CD14-positive monocyte (primary cell): ENCODE data around the gene TMCC3. TPM values are rescaled to one million over a fixed set of nuclear protein-coding genes. Genes with fewer than 3 reads are reported as not detected.

Source experiments
- DNase-seq, 3 donors: peaks; one replicate each; pipeline ENCODE4 v3.0.0-alpha.2; 2011 to 2022
- H2AFZ ChIP-seq: 2 replicates; pipeline ENCODE4 v1.6.0; 2012; ENCODE audit warnings: mild to moderate bottlenecking, low read depth, low read length, inconsistent platforms; ENCODE audit not compliant: insufficient read depth, poor library complexity, severe bottlenecking
- H3K27ac ChIP-seq, 2 donors: 1 replicate in 1 of 2; 2 replicates in 1 of 2; pipeline ENCODE4 v1.5.1; 2012 to 2013; ENCODE audit warnings: low read length in 2 of 2, control low read depth in 1 of 2, inconsistent platforms in 1 of 2, low read depth in 1 of 2, mild to moderate bottlenecking in 1 of 2
- H3K27me3 ChIP-seq, 2 donors: one replicate each; pipeline versions ENCODE4 v1.6.0 to v1.6.1; 2011 to 2013; ENCODE audit warnings: low read length in 2 of 2; ENCODE audit not compliant: control insufficient read depth in 2 of 2, insufficient read depth in 2 of 2
- H3K36me3 ChIP-seq, 2 donors: replicated peaks in 1 of 2; 1 replicate in 1 of 2; 2 replicates in 1 of 2; pipeline versions ENCODE4 v1.5.1 to v1.6.1; 2012 to 2013; ENCODE audit warnings: low read length in 2 of 2, control low read depth in 1 of 2, inconsistent platforms in 1 of 2, mild to moderate bottlenecking in 1 of 2; ENCODE audit not compliant: insufficient read depth in 2 of 2, control insufficient read depth in 1 of 2
- H3K4me1 ChIP-seq, 2 donors: 1 replicate in 1 of 2; 2 replicates in 1 of 2; pipeline versions ENCODE4 v1.5.1 to v1.6.1; 2012 to 2013; ENCODE audit warnings: low read length in 2 of 2, control low read depth in 1 of 2, inconsistent platforms in 1 of 2, mild to moderate bottlenecking in 1 of 2, moderate library complexity in 1 of 2; ENCODE audit not compliant: insufficient read depth in 2 of 2, control insufficient read depth in 1 of 2
- H3K4me2 ChIP-seq: replicated peaks from 2 replicates; pipeline ENCODE3; 2012; ENCODE audit warnings: low read length, moderate library complexity, mild to moderate bottlenecking; ENCODE audit not compliant: poor library complexity, severe bottlenecking; ENCODE audit errors: extremely low read depth
- H3K4me3 ChIP-seq, 3 experiments: fragments of 200-600 bp in 1 of 3; sonication (generic) in 1 of 3; replicated peaks in 1 of 3; 1 replicate in 2 of 3; 2 replicates in 1 of 3; pipeline ENCODE4 v1.5.1; 2011 to 2013; ENCODE audit warnings: low read length in 3 of 3, mild to moderate bottlenecking in 3 of 3, control low read depth in 2 of 3, low read depth in 2 of 3, inconsistent platforms in 1 of 3, moderate library complexity in 1 of 3
- H3K79me2 ChIP-seq: 2 replicates; pipeline ENCODE4 v1.6.0; 2012; ENCODE audit warnings: mild to moderate bottlenecking, control low read depth, inconsistent platforms, low read length, moderate library complexity; ENCODE audit not compliant: insufficient read depth
- H3K9ac ChIP-seq: 2 replicates; pipeline ENCODE4 v1.6.0; 2017; ENCODE audit warnings: low read length, mild to moderate bottlenecking; ENCODE audit not compliant: insufficient read depth, poor library complexity, severe bottlenecking
- H3K9me3 ChIP-seq, 2 donors: replicated peaks in 1 of 2; 1 replicate in 1 of 2; 2 replicates in 1 of 2; pipeline versions ENCODE4 v1.5.1 to v1.6.1; 2012 to 2013; ENCODE audit warnings: low read length in 2 of 2, control low read depth in 1 of 2; ENCODE audit not compliant: control insufficient read depth in 1 of 2, insufficient read depth in 1 of 2
- H4K20me1 ChIP-seq: 2 replicates; pipeline ENCODE4 v1.6.0; 2012; ENCODE audit warnings: mild to moderate bottlenecking, low read length, control low read depth, moderate library complexity; ENCODE audit not compliant: insufficient read depth
- H3K27ac Mint-ChIP-seq, 7 donors: one replicate each; pipeline ENCODE4 v1.8.0; 2020; ENCODE audit warnings: mild to moderate bottlenecking in 7 of 7, mixed read lengths in 7 of 7, moderate library complexity in 6 of 7, inconsistent platforms in 2 of 7
- H3K27me3 Mint-ChIP-seq, 3 donors: one replicate each; pipeline ENCODE4 v1.8.0; 2021 to 2022; ENCODE audit warnings: low read depth in 3 of 3, mild to moderate bottlenecking in 3 of 3, mixed read lengths in 3 of 3, moderate library complexity in 3 of 3, inconsistent platforms in 1 of 3
- H3K36me3 Mint-ChIP-seq, 2 donors: one replicate each; pipeline ENCODE4 v1.8.0; 2020; ENCODE audit warnings: mixed read lengths in 2 of 2, inconsistent platforms in 1 of 2, mild to moderate bottlenecking in 1 of 2
- H3K4me1 Mint-ChIP-seq: one replicate; pipeline ENCODE4 v1.8.0; 2020; ENCODE audit warnings: mild to moderate bottlenecking, mixed read lengths
- H3K4me3 Mint-ChIP-seq, 2 donors: one replicate each; pipeline ENCODE4 v1.8.0; 2020; ENCODE audit warnings: mild to moderate bottlenecking in 2 of 2, mixed read lengths in 2 of 2, moderate library complexity in 1 of 2
- H3K9me3 Mint-ChIP-seq, 7 donors: one replicate each; pipeline ENCODE4 v1.8.0; 2020 to 2022; ENCODE audit warnings: mixed read lengths in 7 of 7, mild to moderate bottlenecking in 6 of 7, moderate library complexity in 6 of 7, inconsistent platforms in 2 of 7
- CTCF ChIP-seq: fragments of 200-600 bp; IDR thresholded peaks from one replicate; pipeline ENCODE4 v1.8.0; 2022; ENCODE audit warnings: antibody characterized with exemption, mild to moderate bottlenecking
- WGBS: methylation state at CpG from one replicate; pipeline ENCODE4 v1.1.5; 2013; ENCODE audit warnings: missing lambda C conversion rate; ENCODE audit not compliant: insufficient coverage; 5-methylcytosine and 5-hydroxymethylcytosine counted together
- intact Hi-C, 2 donors: fragments of 100-400 bp; cut with micrococcal nuclease; formaldehyde crosslinking; loops; one replicate each; pipeline versions ENCODE4 v1.15.0 to v1.15.1; 2023
- polyA plus RNA-seq, 3 donors: library from polyadenylated mRNA; depleted of rRNA in 1 of 3; unstranded in 2 of 3; stranded (reverse) in 1 of 3; fragments of 300-500 nt in 2 of 3; fragments of >200 nt in 1 of 3; fragmentation: Illumina TruSeq in 2 of 3; gene quantifications; 1 replicate in 2 of 3; 2 replicates in 1 of 3; pipeline ENCODE4 v1.2.3, GENCODE V29; 2012 to 2021

Gene TMCC3
- polyA plus RNA-seq, 3 donors: 3.4 to 14.7 (median 7.1) TPM

GRCh38 chr12:94557746-94558295 lies 92.5 kb downstream of the TMCC3 start:
- Histone ChIP-seq H2AFZ (no peak overlapping the region), H3K36me3 (no peaks in the 10 kb centered on the region), H3K4me1 (no peaks in the 10 kb centered on the region), H3K9ac (no peak overlapping the region), H3K79me2 (no peaks in the 10 kb centered on the region), H3K4me2 (no peak overlapping the region), H3K27ac (no peak overlapping the region), H3K9me3 (no peaks in the 10 kb centered on the region), H4K20me1 (no peaks in the 10 kb centered on the region), H3K27me3 (peaks cover 0 to 2% of the 10 kb centered on the region in 2 donors), H3K4me3 (no peak overlapping the region)
- no peak for DNase-seq
- Mint-ChIP-seq H3K27me3 (peaks cover 11 to 20% (median 12%) of the 10 kb centered on the region in 3 donors), H3K9me3 (peaks cover 0 to 1% (median 0%) of the 10 kb centered on the region in 7 donors), H3K4me1 (no peaks in the 10 kb centered on the region), H3K36me3 (no peaks in the 10 kb centered on the region), H3K27ac (no peak overlapping the region), H3K4me3 (no peak overlapping the region)
- intact Hi-C loops: no loop called here
- TF ChIP-seq CTCF: no peak
- WGBS: no CpG with 5 or more reads among the region's 1 CpG

GRCh38 chr12:94555687-94556086 lies 94.7 kb downstream of the TMCC3 start:
- DNase-seq: no peak
- H3K4me1 ChIP-seq: no peaks in the 10 kb centered on the region
- peaks cover 0 to 3% of the 10 kb centered on the region in 2 donors for H3K9me3 ChIP-seq
- Mint-ChIP-seq H3K27ac (no peak overlapping the region), H3K9me3 (peaks cover 0 to 3% (median 0%) of the 10 kb centered on the region in 7 donors), H3K36me3 (no peaks in the 10 kb centered on the region), H3K27me3 (peaks cover 11 to 19% (median 12%) of the 10 kb centered on the region in 3 donors), H3K4me1 (peaks cover 5% of the 10 kb centered on the region), H3K4me3 (no peak overlapping the region)
- no peak overlapping the region for H3K27ac ChIP-seq
- no peak overlapping the region for H2AFZ ChIP-seq
- H4K20me1 ChIP-seq: no peaks in the 10 kb centered on the region
- H3K27me3 ChIP-seq: peaks cover 0 to 2% of the 10 kb centered on the region in 2 donors
- TF ChIP-seq CTCF: no peak
- WGBS: 89% methylated on average over 1 of the region's 3 CpGs
- no peak overlapping the region for H3K4me3 ChIP-seq
- H3K9ac ChIP-seq: no peak overlapping the region
- no peak overlapping the region for H3K4me2 ChIP-seq
- no peaks in the 10 kb centered on the region for H3K36me3 ChIP-seq
- intact Hi-C loops: no loop called here
- H3K79me2 ChIP-seq: no peaks in the 10 kb centered on the region
